ENCODE data around the gene TRPM1. TPM values are rescaled to one million over a fixed set of nuclear protein-coding genes. Genes with fewer than 3 reads are reported as not detected.

TRPM1 gene
- total RNA-seq, 4 donors from 2014 or later, result not detected

DNA sequence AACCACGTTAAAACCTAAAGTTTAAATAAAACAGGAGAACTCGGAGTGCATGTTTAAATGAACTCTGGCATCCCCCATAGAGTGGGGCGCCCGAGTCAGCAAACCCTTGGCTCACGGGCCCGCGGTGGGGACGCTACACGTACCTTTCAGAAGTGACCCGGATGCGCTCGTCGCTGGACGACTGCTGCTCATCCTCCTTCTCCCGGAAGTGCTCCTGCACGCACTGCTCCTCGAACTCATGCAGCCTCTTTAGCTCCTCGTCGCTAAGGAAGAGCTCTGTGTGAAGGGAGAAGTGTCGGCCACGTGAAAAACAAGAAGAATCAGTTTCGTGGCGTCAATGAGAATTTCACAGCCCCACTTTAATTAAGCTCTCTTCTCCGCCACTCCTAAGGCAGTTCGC lies 75.5 kb downstream of the TRPM1 start:
- DNase-seq (ENCODE audit: extremely low spot score), result no peak
- H3K4me3 ChIP-seq, result no peak overlapping the region
- H3K27ac ChIP-seq (replicated peaks in 1 of 4), result no peak overlapping the region
- H3K9me3 ChIP-seq, result no peaks in the 10 kb centered on the region
- peaks cover 0 to 8% (median 4%) of the 10 kb centered on the region in 4 donors for H3K4me1 ChIP-seq
- TF ChIP-seq EP300 (IDR thresholded peaks at IDR 0.05), result no peak
- no peak for TF ChIP-seq POLR2AphosphoS5 (IDR thresholded peaks at IDR 0.05)
- WGBS, result 93% methylated on average over 25 of the region's 25 CpGs
- H3K36me3 ChIP-seq, result no peaks in the 10 kb centered on the region
- intact Hi-C loops (cut with DNase I), result no loop called here
- no peaks in the 10 kb centered on the region for H3K27me3 ChIP-seq

GRCh38 chr15:31024979-31025378 lies 76.5 kb downstream of the TRPM1 start:
- intact Hi-C loops (cut with DNase I), result no loop called here
- 53% methylated on average over 3 of the region's 3 CpGs for WGBS
- TF ChIP-seq POLR2A (IDR thresholded peaks at IDR 0.05; ENCODE audit: low read depth) (no peak), POLR2AphosphoS5 (IDR thresholded peaks at IDR 0.05) (no peak), CTCF (IDR thresholded peaks at IDR 0.05) (no peak), EP300 (IDR thresholded peaks at IDR 0.05) (no peak)

DNA sequence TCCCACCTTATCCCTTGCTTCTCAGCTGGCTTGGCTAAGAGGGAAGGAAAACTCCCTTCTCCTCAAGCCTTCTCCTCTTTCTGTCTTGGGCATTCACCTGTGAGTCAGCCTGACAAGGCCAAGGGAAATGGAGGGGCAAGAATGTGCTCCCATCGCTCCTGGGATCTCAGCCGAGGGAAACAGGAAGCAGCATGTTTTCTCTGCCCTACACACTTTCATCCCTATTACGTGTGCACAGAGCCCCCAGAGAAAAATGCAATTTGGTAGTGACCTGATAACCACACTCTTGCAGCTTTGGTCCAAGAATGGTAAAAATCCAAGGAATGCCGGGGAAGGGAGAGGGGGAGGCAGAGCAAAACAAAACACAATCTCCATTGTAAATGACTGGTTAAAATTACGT lies 77.2 kb downstream of the TRPM1 start:
- peaks cover 0 to 8% (median 4%) of the 10 kb centered on the region in 4 donors for H3K4me1 ChIP-seq
- intact Hi-C loops (cut with DNase I), result no loop called here
- H3K9me3 ChIP-seq, result no peaks in the 10 kb centered on the region
- H3K4me3 ChIP-seq, result no peak overlapping the region
- no peak for TF ChIP-seq POLR2AphosphoS5 (IDR thresholded peaks at IDR 0.05)
- TF ChIP-seq EP300 (IDR thresholded peaks at IDR 0.05), result no peak
- no peak for DNase-seq (ENCODE audit: extremely low spot score)
- no peaks in the 10 kb centered on the region for H3K36me3 ChIP-seq
- WGBS, result 32% methylated on average over 5 of the region's 5 CpGs
- no peak overlapping the region for H3K27ac ChIP-seq (replicated peaks in 1 of 4)
- H3K27me3 ChIP-seq, result no peaks in the 10 kb centered on the region

More at GRCh38 chr15:31024979-31025378, 76.5 kb downstream of the TRPM1 start:
- no peak for DNase-seq (ENCODE audit: extremely low spot score)
- H3K27me3 ChIP-seq, result no peaks in the 10 kb centered on the region
- H3K4me1 ChIP-seq, result peaks cover 0 to 8% (median 4%) of the 10 kb centered on the region in 4 donors
- H3K36me3 ChIP-seq, result no peaks in the 10 kb centered on the region
- H3K27ac ChIP-seq (replicated peaks in 1 of 4), result no peak overlapping the region
- no peaks in the 10 kb centered on the region for H3K9me3 ChIP-seq
- no peak overlapping the region for H3K4me3 ChIP-seq

DNA sequence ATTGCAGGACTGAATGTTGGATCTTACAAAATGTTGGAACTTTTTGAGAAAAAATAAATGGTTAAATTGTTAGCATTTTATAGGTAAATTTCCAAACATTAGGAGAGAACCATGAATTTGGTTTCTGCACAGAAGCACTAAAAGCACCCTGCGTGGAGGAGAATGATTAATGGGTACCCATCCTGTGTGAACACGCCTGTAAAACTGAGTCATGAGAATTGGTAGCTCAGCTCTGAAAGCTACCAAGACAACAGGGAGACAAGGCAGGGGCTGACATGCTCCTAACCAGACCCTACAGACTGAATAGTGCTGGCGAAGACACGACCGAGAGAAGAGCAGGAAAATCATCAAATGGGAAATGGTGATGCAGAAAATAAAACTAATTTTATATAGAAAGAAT lies 77.7 kb downstream of the TRPM1 start:
- no peak overlapping the region for H3K27ac ChIP-seq (replicated peaks in 1 of 4)
- intact Hi-C loops (cut with DNase I), result no loop called here
- TF ChIP-seq POLR2AphosphoS5 (IDR thresholded peaks at IDR 0.05), result no peak
- no peak for TF ChIP-seq POLR2A (IDR thresholded peaks at IDR 0.05; ENCODE audit: low read depth)
- no peak for TF ChIP-seq EP300 (IDR thresholded peaks at IDR 0.05)
- no peak for TF ChIP-seq CTCF (IDR thresholded peaks at IDR 0.05)

GRCh38 chr15:31021067-31021665 lies 80.4 kb downstream of the TRPM1 start:
- TF ChIP-seq CTCF (IDR thresholded peaks at IDR 0.05) (no peak), POLR2A (IDR thresholded peaks at IDR 0.05; ENCODE audit: low read depth) (no peak), EP300 (IDR thresholded peaks at IDR 0.05) (no peak)
- 94% methylated on average over 5 of the region's 5 CpGs for WGBS
- no peak for DNase-seq (ENCODE audit: extremely low spot score)
- no peak overlapping the region for H3K27ac ChIP-seq (replicated peaks in 1 of 4)
- H3K4me1 ChIP-seq, result peaks cover 0 to 8% (median 4%) of the 10 kb centered on the region in 4 donors
- intact Hi-C loops (cut with DNase I), result no loop called here
- no peaks in the 10 kb centered on the region for H3K27me3 ChIP-seq
- H3K9me3 ChIP-seq, result no peaks in the 10 kb centered on the region
- H3K4me3 ChIP-seq, result no peak overlapping the region
- no peaks in the 10 kb centered on the region for H3K36me3 ChIP-seq

More for the DNA sequence above, 77.7 kb downstream of the TRPM1 start:
- peaks cover 0 to 8% (median 4%) of the 10 kb centered on the region in 4 donors for H3K4me1 ChIP-seq
- H3K27me3 ChIP-seq, result no peaks in the 10 kb centered on the region
- H3K9me3 ChIP-seq, result no peaks in the 10 kb centered on the region
- H3K36me3 ChIP-seq, result no peaks in the 10 kb centered on the region
- H3K4me3 ChIP-seq, result no peak overlapping the region
- no peak for DNase-seq (ENCODE audit: extremely low spot score)
- WGBS, result 79% methylated on average over 5 of the region's 5 CpGs

- no peak for TF ChIP-seq CTCF (IDR thresholded peaks at IDR 0.05)
- TF ChIP-seq POLR2A (IDR thresholded peaks at IDR 0.05; ENCODE audit: low read depth), result no peak
- no peak for TF ChIP-seq EP300 (IDR thresholded peaks at IDR 0.05)
- no peak for TF ChIP-seq POLR2AphosphoS5 (IDR thresholded peaks at IDR 0.05)
- H3K4me3 ChIP-seq, result no peak overlapping the region
- H3K9me3 ChIP-seq, result no peaks in the 10 kb centered on the region
- no peaks in the 10 kb centered on the region for H3K27me3 ChIP-seq
- no peak overlapping the region for H3K27ac ChIP-seq (replicated peaks in 1 of 4)
- H3K36me3 ChIP-seq, result no peaks in the 10 kb centered on the region
- 98% methylated on average over 5 of the region's 5 CpGs for WGBS
- no peak for DNase-seq (ENCODE audit: extremely low spot score)
- intact Hi-C loops (cut with DNase I), result no loop called here
- H3K4me1 ChIP-seq, result peaks cover 0 to 8% (median 4%) of the 10 kb centered on the region in 4 donors
Measured at GRCh38 chr15:31020542-31020941, 81.0 kb downstream of the TRPM1 start.
